Colon (tissue), 2 donors: ENCODE data around the gene TEX11.
"Not testable (repeated sequence)": the region's sequence is repeated elsewhere in the genome, so short reads cannot be mapped to it uniquely, and the experiment has no call there.

Source experiments
- FAIRE-seq: peaks from 2 replicates; lab custom pipeline; 2012; peaks lifted over from hg19 to GRCh38; lab: Jason Lieb, UNC
- donor health status: control.
- donor health status: control.

Gene TEX11

GRCh38 chrX:70755850-70756249 is 152.7 kb downstream of the TEX11 start:
- FAIRE-seq = no peak

GRCh38 chrX:70754169-70754848 is 154.2 kb downstream of the TEX11 start:
- no peak for FAIRE-seq

DNA sequence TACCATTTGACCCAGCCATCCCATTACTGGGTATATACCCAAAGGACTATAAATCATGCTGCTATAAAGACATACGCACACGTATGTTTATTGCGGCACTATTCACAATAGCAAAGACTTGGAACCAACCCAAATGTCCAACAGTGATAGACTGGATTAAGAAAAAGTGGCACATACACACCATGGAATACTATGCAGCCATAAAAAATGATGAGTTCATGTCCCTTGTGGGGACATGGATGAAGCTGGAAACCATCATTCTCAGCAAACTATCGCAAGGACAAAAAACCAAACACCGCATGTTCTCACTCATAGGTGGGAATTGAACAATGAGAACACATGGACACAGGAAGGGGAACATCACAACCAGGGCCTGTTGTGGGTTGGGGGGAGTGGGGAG is 174.7 kb downstream of the TEX11 start:
- not testable (repeated sequence) for FAIRE-seq

GRCh38 chrX:70727961-70728360 is 180.6 kb downstream of the TEX11 start:
- not testable (repeated sequence) for FAIRE-seq

DNA sequence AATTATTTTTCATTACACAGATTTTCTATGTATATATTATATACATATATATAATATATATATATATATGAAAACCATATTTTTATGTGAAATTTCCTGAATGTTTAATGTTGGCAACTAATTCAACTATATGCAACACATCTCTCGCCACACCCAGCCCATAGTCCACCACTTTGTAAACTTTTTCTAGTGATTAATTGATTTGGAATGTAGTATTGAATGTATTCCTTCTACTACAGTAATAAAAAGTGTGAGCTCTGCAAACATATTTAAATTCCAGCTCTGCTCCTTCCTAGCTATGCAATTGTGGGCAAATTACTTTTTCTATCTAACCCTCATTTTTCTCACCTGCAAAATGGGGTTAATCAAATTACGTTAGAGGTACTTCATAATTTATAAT is 187.8 kb downstream of the TEX11 start:
- peak; percentile 33 for FAIRE-seq

DNA sequence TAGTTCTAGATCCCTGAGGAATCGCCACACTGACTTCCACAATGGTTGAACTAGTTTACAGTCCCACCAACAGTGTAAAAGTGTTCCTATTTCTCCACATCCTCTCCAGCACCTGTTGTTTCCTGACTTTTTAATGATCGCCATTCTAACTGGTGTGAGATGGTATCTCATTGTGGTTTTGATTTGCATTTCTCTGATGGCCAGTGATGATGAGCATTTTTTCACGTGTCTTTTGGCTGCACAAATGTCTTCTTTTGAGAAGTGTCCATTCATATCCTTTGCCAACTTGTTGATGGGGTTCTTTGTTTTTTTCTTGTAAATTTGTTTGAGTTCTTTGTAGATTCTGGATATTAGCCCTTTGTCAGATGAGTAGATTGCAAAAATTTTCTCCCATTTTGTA is 197.2 kb downstream of the TEX11 start:
- FAIRE-seq = not testable (repeated sequence)

DNA sequence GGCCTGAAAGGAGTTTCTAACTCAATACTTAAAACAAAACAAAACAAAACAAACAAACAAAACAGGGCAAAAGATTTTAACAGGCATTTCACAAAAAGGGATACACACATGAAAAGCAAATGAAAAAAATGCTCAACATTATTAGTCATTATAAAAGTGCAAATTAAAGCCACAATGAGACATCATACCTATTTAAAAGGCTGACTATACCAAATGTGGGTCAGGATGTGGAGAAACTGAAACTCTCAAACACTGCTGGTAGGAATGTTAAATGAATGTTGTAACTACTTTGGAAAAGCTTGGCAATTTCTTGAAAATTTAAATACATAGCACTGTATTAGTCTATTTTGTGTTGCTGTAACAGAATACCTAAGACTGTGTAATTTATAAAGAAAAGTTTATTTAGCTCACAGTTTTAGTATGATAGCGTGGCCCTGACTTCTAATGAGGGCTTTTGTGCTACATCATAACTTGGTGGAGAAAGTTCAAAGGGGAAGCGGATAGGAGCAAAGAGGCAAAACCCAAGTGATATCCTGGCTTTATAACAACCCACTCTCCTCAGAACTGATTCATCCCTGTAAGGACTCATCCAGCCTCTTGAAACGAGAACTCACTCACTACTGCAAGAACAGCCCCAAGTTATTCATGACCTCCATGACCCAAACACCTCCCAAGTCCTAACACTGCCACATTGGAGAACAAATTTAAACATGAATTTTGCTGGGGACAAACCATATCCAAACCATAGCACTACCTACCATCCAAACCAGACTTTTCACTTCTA is 214.0 kb downstream of the TEX11 start:
- FAIRE-seq = no peak

DNA sequence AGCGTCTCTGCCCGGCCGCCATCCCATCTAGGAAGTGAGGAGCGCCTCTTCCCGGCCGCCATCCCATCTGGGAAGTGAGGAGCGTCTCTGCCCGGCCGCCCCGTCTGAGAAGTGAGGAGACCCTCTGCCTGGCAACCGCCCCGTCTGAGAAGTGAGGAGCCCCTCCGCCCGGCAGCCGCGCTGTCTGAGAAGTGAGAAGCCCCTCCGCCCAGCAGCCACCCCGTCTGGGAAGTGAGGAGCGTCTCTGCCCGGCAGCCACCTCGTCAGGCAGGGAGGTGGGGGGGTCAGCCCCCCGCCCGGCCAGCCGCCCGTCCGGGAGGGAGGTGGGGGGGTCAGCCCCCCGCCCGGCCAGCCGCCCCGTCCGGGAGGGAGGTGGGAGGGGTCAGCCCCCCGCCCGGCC is 229.1 kb downstream of the TEX11 start:
- FAIRE-seq = not testable (repeated sequence)

- no peak for FAIRE-seq
Measured at GRCh38 chrX:70675284-70675683, 233.2 kb downstream of the TEX11 start.

GRCh38 chrX:70672326-70672725 is 236.2 kb downstream of the TEX11 start:
- FAIRE-seq = no peak

GRCh38 chrX:70669120-70669519 is 239.4 kb downstream of the TEX11 start:
- no peak for FAIRE-seq

- FAIRE-seq = peak; percentile 84
Measured at GRCh38 chrX:70664726-70665125, 243.8 kb downstream of the TEX11 start.

GRCh38 chrX:70661124-70661523 is 247.4 kb downstream of the TEX11 start:
- FAIRE-seq = not testable (repeated sequence)

DNA sequence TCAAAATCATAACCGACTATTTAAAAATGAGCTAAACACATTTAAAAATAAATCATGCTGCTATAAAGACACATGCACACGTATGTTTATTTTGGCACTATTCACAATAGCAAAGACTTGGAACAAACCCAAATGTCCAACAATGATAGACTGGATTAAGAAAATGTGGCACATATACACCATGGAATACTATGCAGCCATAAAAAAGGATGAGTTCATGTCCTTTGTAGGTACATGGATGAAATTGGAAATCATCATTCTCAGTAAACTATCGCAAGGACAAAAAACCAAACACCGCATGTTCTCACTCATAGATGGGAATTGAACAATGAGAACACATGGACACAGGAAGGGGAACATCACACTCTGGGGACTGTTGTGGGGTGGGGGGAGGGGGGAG is 251.0 kb downstream of the TEX11 start:
- not testable (repeated sequence) for FAIRE-seq

DNA sequence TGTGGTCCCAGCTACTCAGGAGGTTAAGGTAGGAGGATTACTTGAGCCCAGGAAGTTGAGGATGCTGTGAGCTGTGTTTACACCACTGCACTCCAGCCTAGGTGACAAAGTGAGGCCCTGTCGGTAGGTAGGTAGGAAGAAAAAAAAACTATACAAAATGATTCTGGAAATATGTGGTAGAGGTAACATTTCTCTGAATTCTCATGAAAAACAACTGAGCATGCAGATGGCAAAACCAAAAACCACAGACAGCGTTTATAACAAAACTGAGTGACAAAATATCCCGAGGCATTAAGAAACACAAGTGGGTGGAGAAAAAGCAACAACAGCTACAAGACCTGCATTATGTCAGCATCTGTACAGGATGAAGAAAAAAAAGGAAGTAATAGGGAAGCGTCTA is 252.2 kb downstream of the TEX11 start:
- FAIRE-seq = no peak

- not testable (repeated sequence) for FAIRE-seq
Measured at GRCh38 chrX:70647910-70648309, 260.6 kb downstream of the TEX11 start.

DNA sequence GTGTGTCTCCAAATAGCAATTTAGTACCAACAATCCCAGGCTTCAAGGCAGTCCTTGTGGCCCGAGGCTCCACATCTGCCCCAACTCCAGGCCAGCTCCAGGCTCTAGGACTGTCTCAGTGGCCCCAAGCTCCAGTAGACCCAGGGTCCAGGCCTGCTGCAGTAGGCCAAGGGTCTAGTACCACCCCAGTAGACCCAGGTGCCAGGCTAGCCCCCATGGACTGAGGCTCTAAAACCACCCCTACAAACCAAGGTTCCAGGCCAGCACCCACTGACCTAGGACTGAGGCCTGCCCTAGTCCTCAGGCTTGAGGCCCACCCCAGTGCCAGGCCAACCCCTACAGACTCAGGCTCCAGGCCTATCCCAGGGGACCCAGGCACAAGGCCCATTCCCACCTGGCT is 272.3 kb downstream of the TEX11 start:
- no peak for FAIRE-seq

DNA sequence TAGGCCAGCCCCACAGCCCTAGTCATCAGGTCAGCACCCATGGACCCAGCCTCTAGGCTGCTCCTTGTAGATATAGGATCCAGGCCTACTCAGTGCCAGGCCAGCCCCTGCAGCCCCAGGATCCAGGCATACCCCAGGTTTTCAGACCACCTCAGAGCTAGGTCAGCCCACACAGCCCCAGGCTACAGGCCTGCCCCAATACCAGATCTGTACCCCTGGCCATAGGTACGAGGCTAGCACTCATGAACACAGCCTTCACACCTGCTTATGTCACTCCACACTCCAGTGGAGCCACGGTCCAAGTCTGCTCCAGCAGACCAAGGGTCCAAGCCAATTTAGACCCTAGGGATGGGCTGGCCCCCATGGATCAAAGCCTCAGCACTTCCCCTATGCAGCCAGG is 272.8 kb downstream of the TEX11 start:
- FAIRE-seq = no peak

DNA sequence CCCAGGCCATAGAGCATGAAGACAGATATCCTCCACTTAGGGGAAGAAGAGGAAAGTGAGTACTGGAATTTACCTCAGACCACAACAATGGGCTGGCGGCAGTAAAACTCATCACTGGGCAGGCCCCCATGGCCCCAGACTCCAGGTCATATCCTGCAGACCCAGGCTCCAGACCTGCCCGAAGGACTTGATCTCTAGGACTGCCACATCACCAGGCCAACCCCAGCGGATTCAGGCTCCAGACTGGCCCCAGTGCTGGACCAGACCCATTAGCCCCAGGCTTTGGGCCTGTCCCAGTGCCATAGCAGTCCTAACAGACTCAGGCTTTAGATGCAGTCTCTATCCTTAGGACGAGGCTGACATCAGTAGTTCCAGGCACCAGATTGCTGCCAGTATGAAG is 273.3 kb downstream of the TEX11 start:
- no peak for FAIRE-seq

DNA sequence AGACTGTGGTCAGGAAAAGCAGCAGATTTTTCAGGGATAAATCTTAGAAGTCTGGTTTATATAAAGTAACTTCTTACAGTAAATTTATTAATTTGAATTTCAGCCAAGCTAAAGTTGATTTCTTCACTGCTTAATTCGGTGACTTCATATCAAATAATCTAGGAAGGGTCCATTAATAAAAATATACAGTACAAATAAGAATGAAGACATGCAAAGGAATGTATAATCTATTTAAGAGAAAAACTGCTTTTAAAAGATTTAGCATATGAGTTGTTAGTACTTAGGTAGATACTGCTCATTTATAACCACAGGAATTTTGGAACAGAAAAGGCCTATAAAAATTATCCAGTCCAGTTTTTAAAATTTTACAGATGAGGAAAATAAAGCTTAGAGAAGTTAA is 286.8 kb downstream of the TEX11 start:
- FAIRE-seq = no peak

GRCh38 chrX:70618467-70618866 is 290.0 kb downstream of the TEX11 start:
- FAIRE-seq = no peak

- no peak for FAIRE-seq
Measured at GRCh38 chrX:70613295-70613694, 295.2 kb downstream of the TEX11 start.

DNA sequence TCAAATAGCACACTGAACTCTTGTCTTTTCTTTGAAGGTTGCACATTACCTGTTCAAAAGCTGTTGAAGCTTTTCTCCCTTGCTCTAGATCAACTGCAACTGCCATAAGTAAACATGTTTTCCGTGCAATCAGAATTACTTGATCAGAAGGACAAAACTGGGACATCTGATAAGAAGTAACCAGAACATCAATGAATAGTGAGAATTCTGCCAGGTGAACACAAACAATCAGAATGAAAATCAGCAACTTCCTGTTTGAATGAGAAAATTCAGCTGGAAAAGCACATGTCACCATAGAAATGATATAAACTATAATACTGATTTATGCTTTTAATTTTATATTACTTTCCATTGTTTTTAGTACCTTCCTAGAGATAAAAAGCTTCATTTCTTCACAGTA is 303.2 kb downstream of the TEX11 start:
- no peak for FAIRE-seq

GRCh38 chrX:70592091-70592490 is 316.4 kb downstream of the TEX11 start:
- FAIRE-seq = no peak
